H1 (cell line): ENCODE data around the gene TMEM140. TPM values are rescaled to one million over a fixed set of nuclear protein-coding genes. Genes with fewer than 3 reads are reported as not detected.

ENCODE experiments used
- CTCF ChIA-PET: fragments of 300-600 bp; sonication (Branson Sonifier 250); formaldehyde crosslinking; loops from one replicate; lab custom pipeline; 2021; ENCODE audit not compliant: partially characterized antibody; lab: Charles Lee
- POLR2A ChIA-PET: fragments of 300-600 bp; sonication (Branson Sonifier 250); formaldehyde crosslinking; loops from one replicate; lab custom pipeline; 2021; ENCODE audit warnings: inconsistent platforms; ENCODE audit not compliant: partially characterized antibody; lab: Charles Lee
- DNase-seq, 2 experiments: peaks; one replicate each; pipeline versions ENCODE4 v3.0.0 to v3.0.0-alpha.2; 2010 to 2022; ENCODE audit warnings: low spot score in 2 of 2, low read depth in 1 of 2, mixed read lengths in 1 of 2
- FAIRE-seq: peaks from 2 replicates; lab custom pipeline; 2011; peaks lifted over from hg19 to GRCh38; lab: Jason Lieb, UNC
- H2AFZ ChIP-seq: 2 replicates; pipeline ENCODE4 v1.8.1; 2012; ENCODE audit warnings: low read length, inconsistent platforms
- H2AK5ac ChIP-seq: 2 replicates; pipeline ENCODE4 v1.6.1; 2013; ENCODE audit warnings: low read depth, low read length
- H2BK120ac ChIP-seq: replicated peaks from 2 replicates; pipeline ENCODE3; 2013; ENCODE audit warnings: low read depth, low read length, inconsistent platforms
- H2BK12ac ChIP-seq: 2 replicates; pipeline ENCODE4 v1.6.1; 2013; ENCODE audit warnings: low read depth, low read length
- H2BK15ac ChIP-seq: 2 replicates; pipeline ENCODE4 v1.6.1; 2013; ENCODE audit warnings: low read length
- H2BK20ac ChIP-seq: 2 replicates; pipeline ENCODE4 v1.6.1; 2013; ENCODE audit warnings: low read length
- H2BK5ac ChIP-seq: 2 replicates; pipeline ENCODE4 v1.6.1; 2013; ENCODE audit warnings: low read depth, low read length
- H3K14ac ChIP-seq: 2 replicates; pipeline ENCODE4 v1.6.1; 2013; ENCODE audit warnings: inconsistent platforms; ENCODE audit not compliant: insufficient read length
- H3K18ac ChIP-seq: 2 replicates; pipeline ENCODE4 v1.6.1; 2013; ENCODE audit warnings: low read length; ENCODE audit errors: extremely low read depth
- H3K23ac ChIP-seq: 2 replicates; pipeline ENCODE4 v1.6.1; 2013; ENCODE audit warnings: inconsistent platforms; ENCODE audit not compliant: insufficient read length
- H3K23me2 ChIP-seq: 2 replicates; pipeline ENCODE4 v1.6.1; 2013; ENCODE audit warnings: low read depth, low read length
- H3K27ac ChIP-seq: 2 replicates; pipeline ENCODE4 v1.6.1; 2011; ENCODE audit warnings: low read depth, low read length, inconsistent platforms
- H3K27me3 ChIP-seq, 4 experiments: replicated peaks in 1 of 4; 1 replicate in 1 of 4; 2 replicates in 3 of 4; pipeline versions ENCODE4 v1.6.1 to v1.8.1; 2011 to 2013; ENCODE audit warnings: low read length in 3 of 4, mild to moderate bottlenecking in 3 of 4, inconsistent platforms in 2 of 4, mixed read lengths in 2 of 4, moderate library complexity in 1 of 4; ENCODE audit not compliant: control insufficient read depth in 3 of 4, insufficient read depth in 3 of 4; ENCODE audit errors: extremely low read depth in 1 of 4
- H3K36me3 ChIP-seq, 4 experiments: 2 replicates each; pipeline versions ENCODE4 v1.6.1 to v1.8.1; 2011 to 2013; ENCODE audit warnings: mild to moderate bottlenecking in 4 of 4, low read length in 3 of 4, moderate library complexity in 2 of 4, control low read depth in 1 of 4, inconsistent platforms in 1 of 4; ENCODE audit not compliant: insufficient read depth in 4 of 4, control insufficient read depth in 2 of 4
- H3K4ac ChIP-seq: replicated peaks from 2 replicates; pipeline ENCODE3; 2013; ENCODE audit warnings: low read length, low read depth, mixed read lengths, inconsistent platforms; ENCODE audit not compliant: insufficient read length
- H3K4me1 ChIP-seq, 4 experiments: replicated peaks in 1 of 4; 1 replicate in 1 of 4; 2 replicates in 3 of 4; pipeline versions ENCODE4 v1.6.1 to v1.8.1; 2011 to 2013; ENCODE audit warnings: low read length in 3 of 4, inconsistent platforms in 2 of 4, mixed read lengths in 1 of 4; ENCODE audit not compliant: insufficient read depth in 4 of 4, control insufficient read depth in 3 of 4
- H3K4me2 ChIP-seq, 2 experiments: 2 replicates each; pipeline versions ENCODE4 v1.6.1 to v1.8.1; 2011 to 2013; ENCODE audit warnings: low read depth in 2 of 2, low read length in 2 of 2, control low read depth in 1 of 2, inconsistent platforms in 1 of 2, mild to moderate bottlenecking in 1 of 2; ENCODE audit not compliant: insufficient read depth in 1 of 2
- H3K4me3 ChIP-seq, 4 experiments: fragments of 200-600, 300-600 bp in 1 of 4; sonication (generic), shearing (Covaris generic), sonication (Bioruptor Twin) in 1 of 4; 2 replicates each; pipeline versions ENCODE4 v1.5.1 to v1.8.1; 2011 to 2016; ENCODE audit warnings: low read length in 4 of 4, low read depth in 3 of 4, control low read depth in 2 of 4, inconsistent platforms in 2 of 4, mild to moderate bottlenecking in 2 of 4, mixed read lengths in 1 of 4, moderate library complexity in 1 of 4; ENCODE audit not compliant: insufficient read depth in 2 of 4; ENCODE audit errors: extremely low read depth in 1 of 4
- H3K56ac ChIP-seq: replicated peaks from 2 replicates; pipeline ENCODE3; 2013; ENCODE audit warnings: low read depth, mild to moderate bottlenecking, mixed read lengths, low read length, inconsistent platforms; ENCODE audit not compliant: insufficient read length
- H3K79me1 ChIP-seq: 2 replicates; pipeline ENCODE4 v1.6.1; 2013; ENCODE audit warnings: low read depth, low read length, control low read depth
- H3K79me2 ChIP-seq, 2 experiments: 2 replicates each; pipeline versions ENCODE4 v1.6.1 to v1.8.1; 2012 to 2013; ENCODE audit warnings: low read length in 2 of 2, mild to moderate bottlenecking in 2 of 2, inconsistent platforms in 1 of 2; ENCODE audit not compliant: insufficient read depth in 2 of 2, control insufficient read depth in 1 of 2
- H3K9ac ChIP-seq, 4 experiments: replicated peaks in 1 of 4; 1 replicate in 1 of 4; 2 replicates in 3 of 4; pipeline versions ENCODE4 v1.6.1 to v1.8.1; 2011 to 2013; ENCODE audit warnings: low read depth in 3 of 4, low read length in 3 of 4, control low read depth in 2 of 4, mild to moderate bottlenecking in 2 of 4, moderate library complexity in 2 of 4, inconsistent platforms in 1 of 4; ENCODE audit errors: extremely low read depth in 1 of 4
- H3K9me3 ChIP-seq, 2 experiments: 2 replicates each; pipeline versions ENCODE4 v1.6.1 to v1.8.1; 2012 to 2013; ENCODE audit warnings: mild to moderate bottlenecking in 2 of 2, moderate library complexity in 2 of 2, control low read depth in 1 of 2, inconsistent platforms in 1 of 2, low read depth in 1 of 2, low read length in 1 of 2, mixed read lengths in 1 of 2; ENCODE audit not compliant: insufficient read depth in 2 of 2
- H4K20me1 ChIP-seq, 2 experiments: replicated peaks in 1 of 2; 2 replicates each; pipeline versions ENCODE3 to v1.8.1; 2011 to 2013; ENCODE audit warnings: inconsistent platforms in 2 of 2, low read length in 2 of 2, mild to moderate bottlenecking in 1 of 2; ENCODE audit not compliant: insufficient read depth in 2 of 2, control insufficient read depth in 1 of 2
- H4K5ac ChIP-seq: 2 replicates; pipeline ENCODE4 v1.6.1; 2013; ENCODE audit warnings: low read length, low read depth, mixed read lengths, inconsistent platforms; ENCODE audit not compliant: insufficient read length
- H4K8ac ChIP-seq: 2 replicates; pipeline ENCODE4 v1.8.0; 2013; ENCODE audit warnings: mild to moderate bottlenecking, moderate library complexity, low read length, inconsistent platforms; ENCODE audit not compliant: insufficient read depth; ENCODE audit errors: extremely low read depth
- H4K91ac ChIP-seq: replicated peaks from 2 replicates; pipeline ENCODE3; 2013; ENCODE audit warnings: low read length, mixed read lengths, inconsistent platforms; ENCODE audit not compliant: insufficient read length
- ASH2L ChIP-seq: fragments of 200-600, 300-600 bp; sonication (generic); IDR thresholded peaks from one replicate; pipeline ENCODE4 v1.7.1; 2017; ENCODE audit warnings: low read length
- CEBPB ChIP-seq: IDR thresholded peaks from 2 replicates; pipeline ENCODE4 v1.6.1; 2012; ENCODE audit warnings: low read depth, low read length
- EZH2 ChIP-seq: fragments of 200-600 bp; sonication (generic); IDR thresholded peaks from 2 replicates; pipeline ENCODE4 v1.7.1; 2012; ENCODE audit warnings: low read depth, mild to moderate bottlenecking, moderate library complexity, low read length, inconsistent platforms; ENCODE audit not compliant: severe bottlenecking
- FOSL1 ChIP-seq: IDR thresholded peaks from 2 replicates; pipeline ENCODE4 v1.6.1; 2011; ENCODE audit warnings: mild to moderate bottlenecking, low read depth, low read length, moderate library complexity; ENCODE audit not compliant: insufficient read depth
- GTF2F1 ChIP-seq: IDR thresholded peaks from 2 replicates; pipeline ENCODE4 v1.6.1; 2012; ENCODE audit warnings: low read depth, low read length, improper control_type of control experiment, borderline replicate concordance
- HDAC6 ChIP-seq: IDR thresholded peaks from one replicate; pipeline ENCODE4 v1.7.1; 2012; ENCODE audit warnings: low read depth, mild to moderate bottlenecking, inconsistent platforms, low read length, moderate library complexity
- JUN ChIP-seq: IDR thresholded peaks from 2 replicates; pipeline ENCODE4 v1.6.1; 2011; ENCODE audit warnings: low read depth, mild to moderate bottlenecking, improper control_type of control experiment, low read length
- MAFK ChIP-seq: IDR thresholded peaks from 2 replicates; pipeline ENCODE4 v1.6.1; 2012; ENCODE audit warnings: low read depth, mild to moderate bottlenecking, improper control_type of control experiment, low read length
- POLR2AphosphoS5 ChIP-seq: IDR thresholded peaks from 2 replicates; pipeline ENCODE4 v1.6.1; 2011; ENCODE audit warnings: low read depth, low read length
- RAD21 ChIP-seq, 2 experiments: IDR thresholded peaks in 1 of 2; conservative IDR thresholded peaks in 1 of 2; 2 replicates each; pipeline ENCODE4 v1.6.1; 2011; ENCODE audit warnings: low read depth in 2 of 2, low read length in 2 of 2, improper control_type of control experiment in 1 of 2, inconsistent platforms in 1 of 2, mild to moderate bottlenecking in 1 of 2, moderate library complexity in 1 of 2
- SUZ12 ChIP-seq: fragments of 200-600 bp; sonication (generic); IDR thresholded peaks from 2 replicates; pipeline ENCODE4 v1.6.1; 2012; ENCODE audit warnings: mild to moderate bottlenecking, inconsistent platforms, low read length, moderate library complexity, mixed read lengths
- TAF7 ChIP-seq: optimal IDR thresholded peaks from 2 replicates; pipeline ENCODE3; 2011; ENCODE audit warnings: low read depth, mild to moderate bottlenecking, inconsistent platforms, low read length, moderate library complexity, borderline replicate concordance
- WGBS, 2 experiments: shearing (Covaris generic) in 1 of 2; methylation state at CpG; one replicate each; pipeline versions ENCODE4 v1.1.6 to v1.1.7; 2013 to 2015; ENCODE audit warnings: low lambda C conversion rate in 2 of 2, mixed read lengths in 2 of 2, inconsistent platforms in 1 of 2, low coverage in 1 of 2, missing lambda C conversion rate in 1 of 2; ENCODE audit not compliant: insufficient replicate concordance in 2 of 2, insufficient coverage in 1 of 2, insufficient read length in 1 of 2; ENCODE audit errors: extremely low coverage in 1 of 2, missing lambda C conversion rate in 1 of 2; 5-methylcytosine and 5-hydroxymethylcytosine counted together
- polyA plus RNA-seq, 7 experiments: library from polyadenylated mRNA; depleted of rRNA in 3 of 7; stranded (reverse) in 5 of 7; unstranded in 2 of 7; fragments of >200 nt in 5 of 7; fragments of 200-250 nt in 2 of 7; gene quantifications; 1 replicate in 5 of 7; 2 replicates in 1 of 7; 4 replicates in 1 of 7; pipeline versions ENCODE4 v1.2.1 to v1.2.3, GENCODE V29; 2011 to 2013; ENCODE audit warnings: missing spikeins in 2 of 7, mixed read lengths in 2 of 7
- total RNA-seq: library from RNA; stranded (reverse); fragmentation: NEBNext Ultra II Directional; extraction: Animal tissue kit (Norgen Biotek cat#: 25700); gene quantifications from 2 replicates; pipeline ENCODE4 v1.2.1, GENCODE V29; 2021

TMEM140 gene
- total and polyA plus RNA-seq, 2 of the 8 experiments (the other 6 are each of a cell fraction or from before 2014, with no cell fraction given) = not detected

GRCh38 chr7:135159359-135160085 is 11.7 kb downstream of the TMEM140 start:
- H3K18ac ChIP-seq = no peak overlapping the region
- no peak overlapping the region for H2BK120ac ChIP-seq
- H3K36me3 ChIP-seq = peaks cover 0 to 11% (median 5%) of the 10 kb centered on the region in 4 experiments; a peak in 4 of 8 replicates
- H3K23ac ChIP-seq = no peak overlapping the region
- CTCF ChIA-PET = interaction anchor here (0.9 to 3.5 kb wide), 2 partner anchors 9 to 13 kb away, joined by 3 to 12 read pairs; no protein-coding TSS in a partner anchor
- FAIRE-seq = no peak
- H3K56ac ChIP-seq = no peak overlapping the region
- no peaks in the 10 kb centered on the region for H3K23me2 ChIP-seq
- no peak for DNase-seq
- no peak overlapping the region for H4K8ac ChIP-seq
- no peaks in the 10 kb centered on the region for H3K79me2 ChIP-seq
- POLR2A ChIA-PET = interaction anchor here (0.9 to 5.7 kb wide), 4 partner anchors 10 to 173 kb away, joined by 3 to 32 read pairs (median 5); partner anchors contain the start of genes AGBL3, CYREN and TMEM140
- H3K4me1 ChIP-seq = 0 out of 7 replicates have a peak, but pooled peaks cover 0 to 2% (median 0%) of the 10 kb centered on the region in 4 experiments
- 87% methylated on average over 2 of the region's 2 CpGs; no CpG with 5 or more reads in 1 of the 2 experiments for WGBS, 2 experiments
- no peak overlapping the region for H3K14ac ChIP-seq
- H2AK5ac ChIP-seq = no peak overlapping the region
- H3K27me3 ChIP-seq = no peaks in the 10 kb centered on the region
- no peak overlapping the region for H3K4ac ChIP-seq
- H3K27ac ChIP-seq = no peak overlapping the region
- H4K5ac ChIP-seq = no peak overlapping the region
- no peak overlapping the region for H3K4me2 ChIP-seq
- H2BK5ac ChIP-seq = no peak overlapping the region
- H3K9me3 ChIP-seq = peaks cover 22 to 25% of the 10 kb centered on the region in 2 experiments
- H2BK15ac ChIP-seq = no peak overlapping the region
- no peak overlapping the region for H3K4me3 ChIP-seq
- H3K9ac ChIP-seq = no peak overlapping the region
- no peak overlapping the region for H2BK20ac ChIP-seq
- H4K91ac ChIP-seq = no peak overlapping the region
- no peaks in the 10 kb centered on the region; the same call in 1 of the 2 replicates for H3K79me1 ChIP-seq
- H2AFZ ChIP-seq = no peak overlapping the region
- H2BK12ac ChIP-seq = no peak overlapping the region
- H4K20me1 ChIP-seq = no peaks in the 10 kb centered on the region
- TF ChIP-seq RAD21 (IDR thresholded peaks at IDR 0.05 in 1 of 2, conservative IDR thresholded peaks at IDR 0.05 in 1 of 2; ENCODE audit: low read depth in 2 of 2, low read length in 2 of 2) (no peak), HDAC6 (no peak), TAF7 (no peak), FOSL1 (no peak), GTF2F1 (no peak), CEBPB (no peak), MAFK (no peak), POLR2AphosphoS5 (no peak), ASH2L (no peak), SUZ12 (no peak), JUN (no peak), EZH2 (no peak)
